Neural crest cell (in vitro differentiated cells): ENCODE measurements around the gene RIMKLB. TPM values are rescaled to one million over a fixed set of nuclear protein-coding genes. Genes with fewer than 3 reads are reported as not detected.
A peak's percentile ranks its signal among the peaks of the same experiment; 100 is the strongest.

ENCODE experiments used
- DNase-seq: peaks from one replicate; pipeline ENCODE4 v3.0.0; 2021; ENCODE audit warnings: low read depth, mixed read lengths, low spot score
- H3K27ac Mint-ChIP-seq: one replicate; pipeline ENCODE4 v1.8.0; 2021; ENCODE audit warnings: mild to moderate bottlenecking, mixed read lengths; ENCODE audit not compliant: unreplicated experiment
- H3K27me3 Mint-ChIP-seq: 2 replicates; pipeline ENCODE4 v1.8.0; 2021; ENCODE audit warnings: low read depth, mild to moderate bottlenecking, mixed read lengths
- H3K36me3 Mint-ChIP-seq: 2 replicates; pipeline ENCODE4 v1.8.0; 2021; ENCODE audit warnings: low read depth, mild to moderate bottlenecking, mixed read lengths
- H3K4me1 Mint-ChIP-seq: 2 replicates; pipeline ENCODE4 v1.8.0; 2021; ENCODE audit warnings: mixed read lengths
- H3K4me3 Mint-ChIP-seq: one replicate; pipeline ENCODE4 v1.8.0; 2021; ENCODE audit warnings: mild to moderate bottlenecking, mixed read lengths
- H3K9me3 Mint-ChIP-seq: 2 replicates; pipeline ENCODE4 v1.8.0; 2021; ENCODE audit warnings: mixed read lengths
- CTCF ChIP-seq: fragments of 200-600 bp; sonication (generic); conservative IDR thresholded peaks from 2 replicates; pipeline ENCODE4 v1.5.0; 2021; ENCODE audit warnings: antibody characterized with exemption, mild to moderate bottlenecking
- total RNA-seq: library from RNA; stranded (reverse); gene quantifications from 2 replicates; pipeline ENCODE4 v1.2.1, GENCODE V29; 2021

RIMKLB gene
- total RNA-seq, 1 donor from 2014 or later = 66.1 TPM

- Mint-ChIP-seq H3K27me3 (no peaks in the 10 kb centered on the region), H3K4me3 (peak overlapping the region; percentile 88), H3K27ac (peak overlapping the region; percentile 96), H3K9me3 (no peaks in the 10 kb centered on the region), H3K4me1 (peaks cover 39% of the 10 kb centered on the region), H3K36me3 (no peaks in the 10 kb centered on the region)
- TF ChIP-seq CTCF = no peak
- DNase-seq = peak; percentile 36
These were observed 501 bp downstream of the RIMKLB start for GRCh38 chr12:8698132-8698851.

- DNase-seq = no peak
- no peaks in the 10 kb centered on the region for H3K9me3 Mint-ChIP-seq
- H3K27ac Mint-ChIP-seq = peak overlapping the region; percentile 51
- no peaks in the 10 kb centered on the region for H3K36me3 Mint-ChIP-seq
- peak overlapping the region; percentile 88 for H3K4me3 Mint-ChIP-seq
- no peaks in the 10 kb centered on the region for H3K27me3 Mint-ChIP-seq
- no peak for TF ChIP-seq CTCF
- peaks cover 39% of the 10 kb centered on the region for H3K4me1 Mint-ChIP-seq
These were observed 1.1 kb downstream of the RIMKLB start for GRCh38 chr12:8698879-8699278.

DNA sequence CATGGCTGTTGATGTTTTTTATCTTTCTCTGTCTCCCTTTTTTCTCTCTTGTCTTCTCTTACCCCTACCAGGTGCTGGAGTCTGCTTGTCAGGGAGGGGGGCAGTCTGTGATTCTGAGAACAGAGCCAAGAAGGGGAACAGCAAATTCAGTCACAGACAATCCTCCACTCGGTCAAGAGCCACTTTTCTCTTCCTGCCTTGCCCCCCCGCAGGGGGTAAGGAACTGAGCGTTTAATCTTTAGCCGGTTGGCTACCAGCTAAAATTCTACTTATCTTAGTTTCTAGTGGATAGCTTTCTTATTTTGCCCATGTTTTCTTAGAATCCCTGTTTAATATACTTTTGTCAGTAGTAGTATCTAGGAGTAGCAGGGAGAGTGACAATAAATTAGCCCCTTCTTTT lies 1.9 kb downstream of the RIMKLB start:
- H3K9me3 Mint-ChIP-seq = no peaks in the 10 kb centered on the region
- H3K36me3 Mint-ChIP-seq = no peaks in the 10 kb centered on the region
- H3K4me3 Mint-ChIP-seq = peak overlapping the region; percentile 82
- TF ChIP-seq CTCF = no peak
- peaks cover 39% of the 10 kb centered on the region for H3K4me1 Mint-ChIP-seq
- no peak for DNase-seq
- H3K27me3 Mint-ChIP-seq = no peaks in the 10 kb centered on the region
- H3K27ac Mint-ChIP-seq = no peak overlapping the region

GRCh38 chr12:8701046-8701660 lies 3.4 kb downstream of the RIMKLB start:
- Mint-ChIP-seq H3K27me3 (no peaks in the 10 kb centered on the region), H3K4me3 (peak overlapping the region; percentile 58), H3K9me3 (no peaks in the 10 kb centered on the region), H3K36me3 (no peaks in the 10 kb centered on the region), H3K27ac (peak overlapping the region; percentile 47), H3K4me1 (peaks cover 37% of the 10 kb centered on the region)
- DNase-seq = no peak
- TF ChIP-seq CTCF = no peak

DNA sequence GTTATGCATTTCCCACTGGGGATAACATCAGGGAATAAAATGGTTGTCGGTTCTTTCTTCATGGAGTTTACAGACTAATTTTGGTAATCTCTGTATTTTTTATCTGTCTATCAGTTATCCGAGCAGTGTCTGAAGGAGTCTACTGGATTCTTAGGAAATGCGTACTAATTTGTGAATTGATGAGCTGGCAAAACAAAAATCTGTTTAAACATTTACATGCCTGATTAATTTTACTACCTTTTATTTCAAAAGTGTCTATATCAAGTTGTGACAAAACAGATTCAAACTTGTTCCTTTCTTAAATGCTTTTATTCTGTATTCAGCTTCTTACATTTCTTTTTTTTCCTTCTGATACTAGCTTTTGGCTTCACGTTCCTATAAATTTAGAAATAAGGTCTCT lies 4.4 kb downstream of the RIMKLB start:
- Mint-ChIP-seq H3K27me3 (no peaks in the 10 kb centered on the region), H3K27ac (no peak overlapping the region), H3K9me3 (no peaks in the 10 kb centered on the region), H3K4me1 (peaks cover 27% of the 10 kb centered on the region), H3K36me3 (no peaks in the 10 kb centered on the region), H3K4me3 (peak overlapping the region; percentile 49)
- no peak for TF ChIP-seq CTCF
- DNase-seq = no peak
